GM12878 (cell line): Measurements from ENCODE around the gene SHLD1. TPM values are rescaled to one million over a fixed set of nuclear protein-coding genes. Genes with fewer than 3 reads are reported as not detected.

ENCODE experiments used
- ATAC-seq: fragments of 200-7000 bp; cut with Tn5 transposase; 3 replicates; pipeline ENCODE4 v1.9.1; 2020; ENCODE audit warnings: mild to moderate bottlenecking, moderate library complexity
- BruUV-seq: library from RNA; stranded (reverse); fragments of 400-500 nt; replicated peaks from 2 replicates; lab custom pipeline; 2021; lab: Mats Ljungman, UMichigan
- CTCF ChIA-PET: fragments of 300-600 bp; sonication (Branson Sonifier 250); formaldehyde crosslinking; extraction: SDS; loops from one replicate; lab custom pipeline; 2021; ENCODE audit warnings: inconsistent platforms; lab: Yijun Ruan, JAX
- POLR2A ChIA-PET: fragments of 350-600 bp; formaldehyde crosslinking; extraction: SDS; loops from one replicate; lab custom pipeline; 2021; ENCODE audit warnings: inconsistent platforms; lab: Charles Lee
- RAD21 ChIA-PET: fragments of 300-600 bp; sonication (Branson Sonifier 250); formaldehyde crosslinking; loops from one replicate; lab custom pipeline; 2023; ENCODE audit warnings: antibody characterized with exemption; ENCODE audit not compliant: unreplicated experiment; lab: Charles Lee
- SMC1A ChIA-PET: fragments of 300-600 bp; sonication (Branson Sonifier 250); formaldehyde crosslinking; loops from one replicate; lab custom pipeline; 2023; ENCODE audit not compliant: unreplicated experiment, uncharacterized antibody; lab: Charles Lee
- DNase-seq: peaks from one replicate; pipeline ENCODE4 v3.0.0-alpha.2; 2011; ENCODE audit warnings: low read depth, low spot score
- FAIRE-seq: peaks from 3 replicates; lab custom pipeline; 2011; peaks lifted over from hg19 to GRCh38; lab: Jason Lieb, UNC
- H2AFZ ChIP-seq: 2 replicates; pipeline ENCODE4 v1.6.0; 2011; ENCODE audit warnings: low read depth, low read length, control low read depth; ENCODE audit not compliant: control insufficient read depth
- H3K27ac ChIP-seq: 2 replicates; pipeline ENCODE4 v1.5.1; 2011; ENCODE audit warnings: control low read depth; ENCODE audit not compliant: control insufficient read depth, insufficient read depth
- H3K27me3 ChIP-seq, 2 experiments: replicated peaks in 1 of 2; 2 replicates each; pipeline versions ENCODE4 v1.6.0 to v1.6.1; 2011; ENCODE audit warnings: low read length in 1 of 2; ENCODE audit not compliant: control insufficient read depth in 2 of 2, insufficient read depth in 2 of 2
- H3K36me3 ChIP-seq, 2 experiments: 2 replicates each; pipeline ENCODE4 v1.5.1; 2011; ENCODE audit warnings: low read length in 1 of 2; ENCODE audit not compliant: control insufficient read depth in 2 of 2, insufficient read depth in 2 of 2
- H3K4me1 ChIP-seq: 2 replicates; pipeline ENCODE4 v1.6.1; 2011; ENCODE audit warnings: mild to moderate bottlenecking, low read length, moderate library complexity, mixed read lengths; ENCODE audit not compliant: control insufficient read depth, insufficient read depth
- H3K4me2 ChIP-seq: 2 replicates; pipeline ENCODE4 v1.6.0; 2011; ENCODE audit warnings: control low read depth; ENCODE audit not compliant: control insufficient read depth, insufficient read depth
- H3K4me3 ChIP-seq: fragments of 200-600 bp; sonication (generic); 2 replicates; pipeline ENCODE4 v1.5.1; 2016
- H3K79me2 ChIP-seq: 2 replicates; pipeline ENCODE4 v1.6.0; 2011; ENCODE audit warnings: low read length; ENCODE audit not compliant: control insufficient read depth, insufficient read depth
- H3K9ac ChIP-seq: 2 replicates; pipeline ENCODE4 v1.8.0; 2011; ENCODE audit warnings: low read length, control low read depth, mixed read lengths; ENCODE audit not compliant: control insufficient read depth, insufficient read depth
- H3K9me3 ChIP-seq: replicated peaks from 3 replicates; pipeline ENCODE4 v1.5.1; 2011; ENCODE audit warnings: mild to moderate bottlenecking, low read length; ENCODE audit not compliant: control insufficient read depth, insufficient read depth
- H4K20me1 ChIP-seq: 2 replicates; pipeline ENCODE4 v1.6.0; 2011; ENCODE audit not compliant: control insufficient read depth, insufficient read depth
- CHD4 ChIP-seq: fragments of 200-600 bp; sonication (generic); IDR thresholded peaks from 2 replicates; pipeline ENCODE4 v1.6.1; 2016; ENCODE audit warnings: mild to moderate bottlenecking
- POLR2AphosphoS5 ChIP-seq: IDR thresholded peaks from 2 replicates; pipeline ENCODE4 v1.6.1; 2011; ENCODE audit warnings: mild to moderate bottlenecking, low read length, inconsistent platforms
- ZNF207 ChIP-seq: fragments of 450-650 bp; IDR thresholded peaks from 2 replicates; pipeline ENCODE4 v1.6.1; 2014; ENCODE audit warnings: antibody characterized with exemption, mild to moderate bottlenecking, borderline replicate concordance
- ZNF274 ChIP-seq: IDR thresholded peaks from one replicate; pipeline ENCODE4 v1.8.0; 2011; ENCODE audit not compliant: insufficient read length, insufficient read depth
- WGBS: methylation state at CpG from one replicate; pipeline ENCODE4 v1.1.6; 2016; ENCODE audit warnings: low lambda C conversion rate; ENCODE audit not compliant: insufficient replicate concordance, insufficient coverage; ENCODE audit errors: missing lambda C conversion rate; 5-methylcytosine and 5-hydroxymethylcytosine counted together
- in situ Hi-C: fragments of 300-500 bp; cut with MboI; formaldehyde crosslinking; loops from 9 replicates; pipeline ENCODE4 v1.14.3; 2018; ENCODE audit warnings: mixed read lengths
- intact Hi-C: fragments of 100-400 bp; cut with micrococcal nuclease; formaldehyde crosslinking; loops from one replicate; pipeline ENCODE4 v1.14.2; 2022; ENCODE audit not compliant: unreplicated experiment
- polyA plus RNA-seq, 11 experiments: library from polyadenylated mRNA; depleted of rRNA in 4 of 11; unstranded in 6 of 11; stranded (reverse) in 5 of 11; fragments of >200 nt; fragmentation: Nextera tagmentation in 4 of 11; fragmentation: Illumina TruSeq in 1 of 11; extraction: Ambion mirVana in 4 of 11; extraction: Trizol in 1 of 11; gene quantifications; 1 replicate in 1 of 11; 2 replicates in 10 of 11; pipeline versions ENCODE4 v1.2.1 to v1.2.3, GENCODE V29; 2011 to 2016; ENCODE audit warnings: inconsistent platforms in 2 of 11, missing spikeins in 2 of 11, low read depth in 1 of 11
- total RNA-seq, 4 experiments: library from RNA; depleted of rRNA in 3 of 4; stranded (reverse); fragments of >200 nt in 3 of 4; fragmentation: Illumina TruSeq in 1 of 4; extraction: Trizol in 1 of 4; gene quantifications; 2 replicates each; pipeline versions ENCODE4 v1.2.1 to v1.2.3, GENCODE V29; 2013 to 2021
- TF ChIP-seq, protein P1 (sequence below): fragments of 450-650 bp; IDR thresholded peaks from 2 replicates; pipeline ENCODE4 v1.6.1; 2017; ENCODE audit warnings: mild to moderate bottlenecking, moderate library complexity
- TF ChIP-seq, protein P2 (sequence below): fragments of 450-650 bp; IDR thresholded peaks from 2 replicates; pipeline ENCODE4 v1.6.1; 2018; ENCODE audit warnings: borderline replicate concordance, mild to moderate bottlenecking; ENCODE audit not compliant: partially characterized antibody
- TF ChIP-seq, protein P3 (sequence below): fragments of 450-650 bp; IDR thresholded peaks from 2 replicates; pipeline ENCODE4 v1.6.1; 2017; ENCODE audit warnings: borderline replicate concordance

SHLD1 gene
- total and polyA plus RNA-seq, 10 of the 15 experiments (the other 5 are each of a cell fraction or from before 2014, with no cell fraction given), result 10.8 to 70.9 (median 25.4) TPM

DNA sequence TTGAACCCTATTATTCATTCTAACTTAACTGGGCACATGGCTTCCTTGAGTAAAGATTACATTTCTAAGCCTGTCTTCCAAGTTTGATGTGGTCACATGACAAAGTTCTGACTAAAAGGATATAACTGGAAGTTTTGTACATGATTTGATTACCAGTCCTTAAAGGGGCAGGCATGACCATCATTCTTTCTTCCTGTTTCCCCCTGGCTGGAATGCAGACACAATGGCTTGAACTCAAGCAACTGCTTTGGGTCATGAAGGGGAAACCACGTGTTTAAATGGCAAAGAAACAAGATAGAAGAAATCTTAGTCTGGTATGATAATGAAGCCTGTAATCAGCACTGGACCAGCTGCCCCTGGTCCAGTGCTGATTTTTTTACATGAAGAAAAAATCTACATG, 15.6 kb upstream of the SHLD1 start (continued):
- TF ChIP-seq, protein P1, sequence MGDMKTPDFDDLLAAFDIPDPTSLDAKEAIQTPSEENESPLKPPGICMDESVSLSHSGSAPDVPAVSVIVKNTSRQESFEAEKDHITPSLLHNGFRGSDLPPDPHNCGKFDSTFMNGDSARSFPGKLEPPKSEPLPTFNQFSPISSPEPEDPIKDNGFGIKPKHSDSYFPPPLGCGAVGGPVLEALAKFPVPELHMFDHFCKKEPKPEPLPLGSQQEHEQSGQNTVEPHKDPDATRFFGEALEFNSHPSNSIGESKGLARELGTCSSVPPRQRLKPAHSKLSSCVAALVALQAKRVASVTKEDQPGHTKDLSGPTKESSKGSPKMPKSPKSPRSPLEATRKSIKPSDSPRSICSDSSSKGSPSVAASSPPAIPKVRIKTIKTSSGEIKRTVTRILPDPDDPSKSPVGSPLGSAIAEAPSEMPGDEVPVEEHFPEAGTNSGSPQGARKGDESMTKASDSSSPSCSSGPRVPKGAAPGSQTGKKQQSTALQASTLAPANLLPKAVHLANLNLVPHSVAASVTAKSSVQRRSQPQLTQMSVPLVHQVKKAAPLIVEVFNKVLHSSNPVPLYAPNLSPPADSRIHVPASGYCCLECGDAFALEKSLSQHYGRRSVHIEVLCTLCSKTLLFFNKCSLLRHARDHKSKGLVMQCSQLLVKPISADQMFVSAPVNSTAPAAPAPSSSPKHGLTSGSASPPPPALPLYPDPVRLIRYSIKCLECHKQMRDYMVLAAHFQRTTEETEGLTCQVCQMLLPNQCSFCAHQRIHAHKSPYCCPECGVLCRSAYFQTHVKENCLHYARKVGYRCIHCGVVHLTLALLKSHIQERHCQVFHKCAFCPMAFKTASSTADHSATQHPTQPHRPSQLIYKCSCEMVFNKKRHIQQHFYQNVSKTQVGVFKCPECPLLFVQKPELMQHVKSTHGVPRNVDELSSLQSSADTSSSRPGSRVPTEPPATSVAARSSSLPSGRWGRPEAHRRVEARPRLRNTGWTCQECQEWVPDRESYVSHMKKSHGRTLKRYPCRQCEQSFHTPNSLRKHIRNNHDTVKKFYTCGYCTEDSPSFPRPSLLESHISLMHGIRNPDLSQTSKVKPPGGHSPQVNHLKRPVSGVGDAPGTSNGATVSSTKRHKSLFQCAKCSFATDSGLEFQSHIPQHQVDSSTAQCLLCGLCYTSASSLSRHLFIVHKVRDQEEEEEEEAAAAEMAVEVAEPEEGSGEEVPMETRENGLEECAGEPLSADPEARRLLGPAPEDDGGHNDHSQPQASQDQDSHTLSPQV, result no peak
- TF ChIP-seq ZNF274 (no peak), ZNF207 (no peak)

DNA sequence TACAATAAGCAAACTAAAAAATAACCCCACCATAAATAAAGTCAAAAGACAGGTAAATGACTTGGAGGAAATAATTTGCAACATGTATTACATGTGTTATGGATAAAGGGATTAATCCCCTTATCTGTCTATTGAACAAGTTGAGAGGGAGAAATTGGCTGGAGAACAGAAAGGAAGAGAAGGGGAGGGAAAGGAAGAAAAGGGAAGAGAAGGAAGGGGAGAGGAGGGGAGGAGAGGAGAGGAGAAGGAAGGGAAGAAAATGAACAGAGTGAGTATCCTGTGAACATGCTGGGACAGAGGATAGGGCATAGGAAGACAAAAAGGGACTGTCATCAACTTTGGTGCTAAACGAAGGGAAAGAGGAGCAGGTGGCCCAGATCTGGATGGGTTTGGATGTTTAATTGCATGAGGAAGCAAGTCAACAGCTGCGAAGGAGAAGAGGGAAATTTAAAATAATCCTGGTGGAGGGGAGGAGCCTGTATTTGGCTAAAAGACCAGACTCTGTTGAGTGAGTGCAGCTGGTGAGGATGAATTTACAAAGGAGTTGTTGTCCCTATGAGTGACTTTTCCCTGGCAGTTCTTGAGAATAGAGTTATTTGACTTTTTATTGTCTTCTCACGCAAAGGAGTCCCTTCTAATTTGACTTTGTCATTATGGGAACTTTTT, 14.2 kb upstream of the SHLD1 start:
- TF ChIP-seq, protein P2, sequence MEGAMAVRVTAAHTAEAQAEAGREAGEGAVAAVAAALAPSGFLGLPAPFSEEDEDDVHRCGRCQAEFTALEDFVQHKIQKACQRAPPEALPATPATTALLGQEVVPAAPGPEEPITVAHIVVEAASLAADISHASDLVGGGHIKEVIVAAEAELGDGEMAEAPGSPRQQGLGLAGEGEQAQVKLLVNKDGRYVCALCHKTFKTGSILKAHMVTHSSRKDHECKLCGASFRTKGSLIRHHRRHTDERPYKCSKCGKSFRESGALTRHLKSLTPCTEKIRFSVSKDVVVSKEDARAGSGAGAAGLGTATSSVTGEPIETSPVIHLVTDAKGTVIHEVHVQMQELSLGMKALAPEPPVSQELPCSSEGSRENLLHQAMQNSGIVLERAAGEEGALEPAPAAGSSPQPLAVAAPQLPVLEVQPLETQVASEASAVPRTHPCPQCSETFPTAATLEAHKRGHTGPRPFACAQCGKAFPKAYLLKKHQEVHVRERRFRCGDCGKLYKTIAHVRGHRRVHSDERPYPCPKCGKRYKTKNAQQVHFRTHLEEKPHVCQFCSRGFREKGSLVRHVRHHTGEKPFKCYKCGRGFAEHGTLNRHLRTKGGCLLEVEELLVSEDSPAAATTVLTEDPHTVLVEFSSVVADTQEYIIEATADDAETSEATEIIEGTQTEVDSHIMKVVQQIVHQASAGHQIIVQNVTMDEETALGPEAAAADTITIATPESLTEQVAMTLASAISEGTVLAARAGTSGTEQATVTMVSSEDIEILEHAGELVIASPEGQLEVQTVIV, result peak; percentile 9
- TF ChIP-seq POLR2AphosphoS5, result no peak
- no peak for TF ChIP-seq CHD4
- TF ChIP-seq, protein P3, sequence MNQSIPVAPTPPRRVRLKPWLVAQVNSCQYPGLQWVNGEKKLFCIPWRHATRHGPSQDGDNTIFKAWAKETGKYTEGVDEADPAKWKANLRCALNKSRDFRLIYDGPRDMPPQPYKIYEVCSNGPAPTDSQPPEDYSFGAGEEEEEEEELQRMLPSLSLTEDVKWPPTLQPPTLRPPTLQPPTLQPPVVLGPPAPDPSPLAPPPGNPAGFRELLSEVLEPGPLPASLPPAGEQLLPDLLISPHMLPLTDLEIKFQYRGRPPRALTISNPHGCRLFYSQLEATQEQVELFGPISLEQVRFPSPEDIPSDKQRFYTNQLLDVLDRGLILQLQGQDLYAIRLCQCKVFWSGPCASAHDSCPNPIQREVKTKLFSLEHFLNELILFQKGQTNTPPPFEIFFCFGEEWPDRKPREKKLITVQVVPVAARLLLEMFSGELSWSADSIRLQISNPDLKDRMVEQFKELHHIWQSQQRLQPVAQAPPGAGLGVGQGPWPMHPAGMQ, result 0 out of 2 replicates have a peak, but pooled peaks have one; percentile 6
- no peaks in the 10 kb centered on the region for H3K79me2 ChIP-seq
- ChIA-PET SMC1A (interaction anchor here (1.0 kb wide), 1 partner anchor 90 kb away, joined by 3 read pairs; no protein-coding TSS in a partner anchor), POLR2A (no interaction called here), CTCF (interaction anchor here (1.0 to 1.1 kb wide), 2 partner anchors 52 to 179 kb away, joined by 3 to 4 read pairs; no protein-coding TSS in a partner anchor), RAD21 (interaction anchor here (0.9 kb wide), 1 partner anchor 15 kb away, joined by 3 read pairs; no protein-coding TSS in a partner anchor)
- no peaks in the 10 kb centered on the region for H3K4me1 ChIP-seq
- DNase-seq (no peak), FAIRE-seq (no peak), ATAC-seq (no peak)
- no peaks in the 10 kb centered on the region for H3K27me3 ChIP-seq
- intact Hi-C loops, result no loop called here
- H4K20me1 ChIP-seq, result no peaks in the 10 kb centered on the region
- no TSS peak for BruUV-seq
- no peak overlapping the region for H3K4me3 ChIP-seq
- no peak overlapping the region for H3K9ac ChIP-seq
- 55% methylated on average over 3 of the region's 3 CpGs for WGBS
- H3K36me3 ChIP-seq, result no peaks in the 10 kb centered on the region
- in situ Hi-C loops, result no loop called here
- no peak overlapping the region for H3K4me2 ChIP-seq
- no peak overlapping the region for H3K27ac ChIP-seq
- H3K9me3 ChIP-seq, result no peaks in the 10 kb centered on the region
- H2AFZ ChIP-seq, result no peak overlapping the region
